Astrocyte of the spinal cord (primary cell): ENCODE results near the gene MISP.

Source experiments
- DNase-seq: peaks from one replicate; pipeline ENCODE4 v3.0.0; 2011; ENCODE audit warnings: low read depth, low spot score
- H3K4me3 ChIP-seq: 2 replicates; pipeline ENCODE4 v1.5.1; 2011; ENCODE audit warnings: low read depth, mild to moderate bottlenecking, low read length, moderate library complexity
- CTCF ChIP-seq: IDR thresholded peaks from 2 replicates; pipeline ENCODE4 v1.5.1; 2012; ENCODE audit warnings: low read depth, mild to moderate bottlenecking, low read length, inconsistent platforms
- in situ Hi-C: cut with HindIII; loops from 2 replicates; pipeline ENCODE4 v1.10.0; 2017; ENCODE audit warnings: low sequenced_read_pairs

MISP gene

GRCh38 chr19:772730-773436 lies 22.0 kb downstream of the MISP start:
- DNase-seq: no peak
- TF ChIP-seq CTCF: no peak
- in situ Hi-C loops: no loop called here
- no peak overlapping the region for H3K4me3 ChIP-seq

GRCh38 chr19:776549-776948 lies 25.6 kb downstream of the MISP start:
- TF ChIP-seq CTCF: no peak
- in situ Hi-C loops: no loop called here
- no peak for DNase-seq
- H3K4me3 ChIP-seq: no peak overlapping the region

- H3K4me3 ChIP-seq: no peak overlapping the region
- in situ Hi-C loops: no loop called here
- no peak for TF ChIP-seq CTCF
- DNase-seq: peak; percentile 91
These were observed 28.2 kb downstream of the MISP start for GRCh38 chr19:778910-779653.

- TF ChIP-seq CTCF: no peak
- in situ Hi-C loops: no loop called here
- no peak for DNase-seq
- H3K4me3 ChIP-seq: no peak overlapping the region
These were observed 30.0 kb downstream of the MISP start for GRCh38 chr19:780935-781334.

GRCh38 chr19:781800-782184 lies 30.9 kb downstream of the MISP start:
- in situ Hi-C loops: no loop called here
- no peak for TF ChIP-seq CTCF
- DNase-seq: no peak
- H3K4me3 ChIP-seq: no peak overlapping the region

- in situ Hi-C loops: no loop called here
- peak; percentile 60 for DNase-seq
- no peak overlapping the region for H3K4me3 ChIP-seq
- TF ChIP-seq CTCF: no peak
These were observed 31.4 kb downstream of the MISP start for GRCh38 chr19:782185-782877.
